Activated CD8-positive, alpha-beta memory T cell treated with anti-CD3 and anti-CD28 coated beads, Interleukin-2, amount 50 U/mL, for 24 hours (primary cell): ENCODE results near the gene SARS1.

ENCODE experiments used
- DNase-seq: peaks from one replicate; pipeline ENCODE4 v3.0.0-alpha.2; 2020; ENCODE audit errors: extremely low read depth

SARS1 gene

DNA sequence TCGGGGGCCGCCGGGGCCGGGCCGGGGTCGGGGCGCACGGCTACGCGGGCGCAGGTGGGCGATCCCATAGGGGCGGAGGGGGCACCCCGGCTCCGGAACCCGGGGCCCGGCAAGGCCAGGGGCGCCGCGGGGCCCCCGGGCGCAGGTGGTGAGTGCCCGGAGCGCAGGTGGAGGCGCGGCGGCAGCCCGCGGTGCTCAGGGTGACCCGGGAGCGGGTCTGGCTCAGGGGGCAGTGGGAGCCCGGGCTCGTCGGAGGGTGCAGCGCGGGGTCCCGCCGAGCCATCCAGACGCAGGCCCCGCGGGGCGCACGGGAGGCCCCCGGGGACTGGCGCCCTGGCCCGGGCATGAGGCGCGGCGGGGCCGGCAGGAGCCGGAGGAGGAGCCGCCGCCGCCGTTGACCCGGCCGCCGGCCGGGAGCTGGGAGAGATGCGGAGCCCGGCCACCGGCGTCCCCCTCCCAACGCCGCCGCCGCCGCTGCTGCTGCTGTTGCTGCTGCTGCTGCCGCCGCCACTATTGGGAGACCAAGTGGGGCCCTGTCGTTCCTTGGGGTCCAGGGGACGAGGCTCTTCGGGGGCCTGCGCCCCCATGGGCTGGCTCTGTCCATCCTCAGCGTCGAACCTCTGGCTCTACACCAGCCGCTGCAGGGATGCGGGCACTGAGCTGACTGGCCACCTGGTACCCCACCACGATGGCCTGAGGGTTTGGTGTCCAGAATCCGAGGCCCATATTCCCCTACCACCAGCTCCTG lies 36.1 kb downstream of the SARS1 start:
- DNase-seq, result no peak

DNA sequence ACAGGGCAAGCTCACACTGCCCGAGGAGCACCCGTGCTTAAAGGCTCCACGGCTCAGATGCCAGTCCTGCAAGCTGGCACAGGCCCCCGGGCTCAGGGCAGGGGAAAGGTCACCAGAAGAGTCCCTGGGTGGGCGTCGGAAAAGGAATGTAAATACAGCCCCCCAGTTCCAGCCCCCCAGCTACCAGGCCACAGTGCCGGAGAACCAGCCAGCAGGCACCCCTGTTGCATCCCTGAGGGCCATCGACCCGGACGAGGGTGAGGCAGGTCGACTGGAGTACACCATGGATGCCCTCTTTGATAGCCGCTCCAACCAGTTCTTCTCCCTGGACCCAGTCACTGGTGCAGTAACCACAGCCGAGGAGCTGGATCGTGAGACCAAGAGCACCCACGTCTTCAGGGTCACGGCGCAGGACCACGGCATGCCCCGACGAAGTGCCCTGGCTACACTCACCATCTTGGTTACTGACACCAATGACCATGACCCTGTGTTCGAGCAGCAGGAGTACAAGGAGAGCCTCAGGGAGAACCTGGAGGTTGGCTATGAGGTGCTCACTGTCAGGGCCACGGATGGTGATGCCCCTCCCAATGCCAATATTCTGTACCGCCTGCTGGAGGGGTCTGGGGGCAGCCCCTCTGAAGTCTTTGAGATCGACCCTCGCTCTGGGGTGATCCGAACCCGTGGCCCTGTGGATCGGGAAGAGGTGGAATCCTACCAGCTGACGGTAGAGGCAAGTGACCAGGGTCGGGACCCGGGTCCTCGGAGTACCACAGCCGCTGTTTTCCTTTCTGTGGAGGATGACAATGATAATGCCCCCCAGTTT lies 36.9 kb downstream of the SARS1 start:
- no peak for DNase-seq

DNA sequence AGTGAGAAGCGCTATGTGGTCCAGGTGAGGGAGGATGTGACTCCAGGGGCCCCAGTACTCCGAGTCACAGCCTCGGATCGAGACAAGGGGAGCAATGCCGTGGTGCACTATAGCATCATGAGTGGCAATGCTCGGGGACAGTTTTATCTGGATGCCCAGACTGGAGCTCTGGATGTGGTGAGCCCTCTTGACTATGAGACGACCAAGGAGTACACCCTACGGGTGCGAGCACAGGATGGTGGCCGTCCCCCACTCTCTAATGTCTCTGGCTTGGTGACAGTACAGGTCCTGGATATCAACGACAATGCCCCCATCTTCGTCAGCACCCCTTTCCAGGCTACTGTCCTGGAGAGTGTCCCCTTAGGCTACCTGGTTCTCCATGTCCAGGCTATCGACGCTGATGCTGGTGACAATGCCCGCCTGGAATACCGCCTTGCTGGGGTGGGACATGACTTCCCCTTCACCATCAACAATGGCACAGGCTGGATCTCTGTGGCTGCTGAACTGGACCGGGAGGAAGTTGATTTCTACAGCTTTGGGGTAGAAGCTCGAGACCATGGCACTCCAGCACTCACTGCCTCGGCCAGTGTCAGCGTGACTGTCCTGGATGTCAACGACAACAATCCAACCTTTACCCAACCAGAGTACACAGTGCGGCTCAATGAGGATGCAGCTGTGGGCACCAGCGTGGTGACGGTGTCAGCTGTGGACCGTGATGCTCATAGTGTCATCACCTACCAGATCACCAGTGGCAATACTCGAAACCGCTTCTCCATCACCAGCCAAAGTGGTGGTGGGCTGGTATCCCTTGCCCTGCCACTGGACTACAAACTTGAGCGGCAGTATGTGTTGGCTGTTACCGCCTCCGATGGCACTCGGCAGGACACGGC lies 37.8 kb downstream of the SARS1 start:
- no peak for DNase-seq

DNA sequence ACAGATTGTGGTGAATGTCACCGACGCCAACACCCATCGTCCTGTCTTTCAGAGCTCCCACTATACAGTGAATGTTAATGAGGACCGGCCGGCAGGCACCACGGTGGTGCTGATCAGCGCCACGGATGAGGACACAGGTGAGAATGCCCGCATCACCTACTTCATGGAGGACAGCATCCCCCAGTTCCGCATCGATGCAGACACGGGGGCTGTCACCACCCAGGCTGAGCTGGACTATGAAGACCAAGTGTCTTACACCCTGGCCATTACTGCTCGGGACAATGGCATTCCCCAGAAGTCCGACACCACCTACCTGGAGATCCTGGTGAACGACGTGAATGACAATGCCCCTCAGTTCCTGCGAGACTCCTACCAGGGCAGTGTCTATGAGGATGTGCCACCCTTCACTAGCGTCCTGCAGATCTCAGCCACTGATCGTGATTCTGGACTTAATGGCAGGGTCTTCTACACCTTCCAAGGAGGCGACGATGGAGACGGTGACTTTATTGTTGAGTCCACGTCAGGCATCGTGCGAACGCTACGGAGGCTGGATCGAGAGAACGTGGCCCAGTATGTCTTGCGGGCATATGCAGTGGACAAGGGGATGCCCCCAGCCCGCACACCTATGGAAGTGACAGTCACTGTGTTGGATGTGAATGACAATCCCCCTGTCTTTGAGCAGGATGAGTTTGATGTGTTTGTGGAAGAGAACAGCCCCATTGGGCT lies 38.6 kb downstream of the SARS1 start:
- no peak for DNase-seq

DNA sequence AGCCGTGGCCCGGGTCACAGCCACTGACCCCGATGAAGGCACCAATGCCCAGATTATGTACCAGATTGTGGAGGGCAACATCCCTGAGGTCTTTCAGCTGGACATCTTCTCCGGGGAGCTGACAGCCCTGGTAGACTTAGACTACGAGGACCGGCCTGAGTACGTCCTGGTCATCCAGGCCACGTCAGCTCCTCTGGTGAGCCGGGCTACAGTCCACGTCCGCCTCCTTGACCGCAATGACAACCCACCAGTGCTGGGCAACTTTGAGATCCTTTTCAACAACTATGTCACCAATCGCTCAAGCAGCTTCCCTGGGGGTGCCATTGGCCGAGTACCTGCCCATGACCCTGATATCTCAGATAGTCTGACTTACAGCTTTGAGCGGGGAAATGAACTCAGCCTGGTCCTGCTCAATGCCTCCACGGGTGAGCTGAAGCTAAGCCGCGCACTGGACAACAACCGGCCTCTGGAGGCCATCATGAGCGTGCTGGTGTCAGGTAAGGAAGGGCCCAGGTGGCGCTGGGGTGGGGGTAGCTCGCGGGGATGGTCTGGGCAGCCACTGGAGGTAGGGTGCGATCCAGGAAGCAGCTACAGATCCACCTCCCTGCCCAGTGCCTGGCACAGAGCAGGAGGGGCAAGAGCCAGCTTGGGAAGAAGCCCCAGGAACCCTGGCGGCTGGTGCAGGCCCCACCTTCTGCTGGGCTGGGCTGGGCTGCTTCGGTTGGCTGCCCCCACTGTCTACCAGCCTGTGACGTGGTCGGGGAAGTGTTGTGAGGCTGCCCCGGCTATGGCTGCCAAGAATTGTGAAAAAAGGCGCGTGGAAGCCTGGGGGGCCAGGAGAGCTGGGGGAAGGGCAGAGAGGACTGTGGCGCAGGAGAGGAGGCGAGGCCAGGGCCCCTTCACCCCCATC lies 39.4 kb downstream of the SARS1 start:
- no peak for DNase-seq

DNA sequence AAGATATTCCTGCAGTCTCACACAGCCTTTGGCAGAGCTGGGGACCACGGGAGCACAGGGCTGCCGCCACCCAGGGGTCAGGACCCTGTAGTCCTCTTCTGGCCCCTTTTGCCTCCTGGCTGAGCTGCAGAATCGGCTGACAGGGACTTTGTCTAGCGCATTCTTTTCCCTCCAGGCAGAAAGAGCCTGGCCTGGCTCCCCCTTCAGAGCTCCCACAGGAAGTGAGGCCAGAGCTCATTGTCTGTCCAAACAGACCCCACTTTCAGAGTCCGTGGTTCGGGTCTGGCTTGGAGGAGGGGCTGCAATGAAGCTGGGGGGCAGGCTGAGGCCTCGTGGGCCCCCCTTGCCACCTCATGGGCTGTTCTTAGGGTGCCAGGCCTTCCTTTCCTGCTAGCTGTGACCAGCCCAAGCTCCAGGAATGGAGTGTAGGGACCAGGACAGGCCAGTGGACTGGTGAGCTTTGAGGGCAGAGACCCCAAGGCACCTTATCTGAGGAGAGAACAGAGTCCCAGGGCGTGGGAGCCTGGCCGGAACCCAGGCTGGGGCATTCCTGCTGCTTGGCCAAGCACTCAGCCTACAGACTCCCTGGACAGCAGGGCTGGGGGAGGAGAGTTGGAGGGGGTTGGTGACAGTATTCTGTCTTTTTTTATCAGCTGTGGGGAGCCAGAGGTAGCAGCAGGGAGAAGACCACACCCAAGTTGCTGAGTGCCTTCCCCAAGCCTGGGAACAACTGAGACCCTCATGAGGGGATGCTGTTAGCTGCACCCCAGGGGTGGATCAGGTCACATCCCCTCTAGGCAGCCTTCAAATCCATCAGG lies 40.3 kb downstream of the SARS1 start:
- no peak for DNase-seq

DNA sequence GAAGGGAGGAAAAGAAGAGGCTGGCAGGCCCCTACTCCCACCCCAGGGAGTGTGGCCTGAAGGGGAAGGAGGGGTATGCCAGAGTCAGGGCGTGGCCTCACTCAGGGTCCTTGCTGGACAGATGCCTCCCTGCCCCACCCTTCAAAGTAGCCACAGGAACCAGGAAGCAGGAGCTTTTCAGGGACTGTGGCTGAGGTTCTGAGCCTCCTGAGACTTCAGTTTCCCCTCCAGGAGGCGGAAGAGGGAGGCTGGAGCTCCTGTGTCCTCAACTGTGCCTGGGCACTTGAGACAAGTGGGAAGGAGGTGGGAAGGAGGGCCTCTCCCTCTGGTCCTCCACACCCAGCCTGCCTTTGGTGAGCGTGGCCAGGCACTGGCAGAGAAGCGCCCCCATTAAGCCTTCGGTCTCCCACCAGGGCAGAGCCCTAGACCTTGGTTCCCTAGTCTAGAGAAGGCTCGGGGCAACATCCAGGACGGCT lies 40.9 kb downstream of the SARS1 start:
- DNase-seq, result no peak

DNA sequence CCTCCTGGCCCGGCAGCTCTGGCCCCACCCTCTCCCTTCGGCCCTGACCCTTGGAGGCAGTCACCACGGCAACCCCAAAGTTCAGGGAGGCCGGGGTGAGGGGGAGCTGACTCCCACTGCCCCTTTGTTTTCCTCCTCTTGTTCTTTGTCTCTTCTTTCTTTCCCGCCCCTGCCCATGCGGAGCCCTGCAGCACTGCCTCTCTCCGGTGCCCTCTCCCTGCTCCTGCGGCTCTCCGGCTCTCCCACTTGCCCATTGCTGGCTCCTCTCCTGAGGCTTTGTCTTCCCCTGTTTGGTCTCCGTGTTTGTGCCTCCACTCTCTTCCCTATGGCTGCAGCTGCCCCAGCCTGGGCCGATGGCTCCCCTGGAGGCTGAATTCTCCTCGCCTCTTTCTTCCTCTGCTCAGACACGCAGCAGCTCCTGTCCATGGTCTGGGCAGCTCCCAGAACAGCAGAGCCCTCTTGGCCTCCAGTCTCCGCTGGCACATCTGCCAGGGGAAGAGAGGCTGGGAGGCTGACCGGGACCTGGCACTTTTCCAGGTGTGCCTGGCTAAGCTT lies 41.5 kb downstream of the SARS1 start:
- DNase-seq, result no peak

DNA sequence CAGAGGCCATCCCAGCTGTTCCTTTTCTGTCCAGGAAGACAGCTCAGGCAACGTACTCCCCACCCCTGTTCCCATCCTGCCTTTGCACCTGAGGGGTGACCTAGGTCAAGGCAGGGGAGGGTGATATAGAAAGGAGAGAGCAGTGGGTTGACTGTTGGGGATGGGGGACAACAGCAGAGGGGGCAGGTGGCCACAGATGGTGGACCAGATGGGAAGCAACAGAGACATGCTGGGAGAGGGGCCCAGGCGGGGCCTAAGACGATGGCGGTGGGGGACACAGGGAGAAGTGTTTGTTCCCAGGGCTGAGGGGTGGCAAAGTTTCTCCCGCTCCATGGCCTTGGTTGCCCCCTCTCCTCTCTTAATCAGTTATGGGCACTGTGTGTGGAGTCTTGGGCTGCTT lies 42.0 kb downstream of the SARS1 start:
- DNase-seq, result no peak

DNA sequence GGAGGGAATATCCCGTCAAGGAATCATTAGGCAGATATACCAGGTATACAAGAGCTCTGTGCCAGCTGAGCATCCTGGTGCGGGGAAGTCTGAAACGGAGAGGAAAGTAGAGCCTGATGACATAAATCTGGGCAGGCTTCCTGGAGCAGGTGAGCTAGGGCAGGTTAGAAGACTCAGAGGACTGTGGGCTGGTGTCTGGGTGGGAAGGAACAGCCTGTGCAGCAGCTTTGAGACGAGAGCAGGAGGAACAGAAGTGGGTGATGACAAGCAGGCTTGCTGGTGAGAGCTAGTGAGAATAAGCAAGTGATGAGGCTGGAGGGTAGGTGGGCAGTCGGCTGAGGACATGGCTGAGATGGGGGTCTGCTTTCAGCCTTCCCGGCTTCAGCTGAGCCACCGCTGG lies 42.4 kb downstream of the SARS1 start:
- DNase-seq, result no peak

DNA sequence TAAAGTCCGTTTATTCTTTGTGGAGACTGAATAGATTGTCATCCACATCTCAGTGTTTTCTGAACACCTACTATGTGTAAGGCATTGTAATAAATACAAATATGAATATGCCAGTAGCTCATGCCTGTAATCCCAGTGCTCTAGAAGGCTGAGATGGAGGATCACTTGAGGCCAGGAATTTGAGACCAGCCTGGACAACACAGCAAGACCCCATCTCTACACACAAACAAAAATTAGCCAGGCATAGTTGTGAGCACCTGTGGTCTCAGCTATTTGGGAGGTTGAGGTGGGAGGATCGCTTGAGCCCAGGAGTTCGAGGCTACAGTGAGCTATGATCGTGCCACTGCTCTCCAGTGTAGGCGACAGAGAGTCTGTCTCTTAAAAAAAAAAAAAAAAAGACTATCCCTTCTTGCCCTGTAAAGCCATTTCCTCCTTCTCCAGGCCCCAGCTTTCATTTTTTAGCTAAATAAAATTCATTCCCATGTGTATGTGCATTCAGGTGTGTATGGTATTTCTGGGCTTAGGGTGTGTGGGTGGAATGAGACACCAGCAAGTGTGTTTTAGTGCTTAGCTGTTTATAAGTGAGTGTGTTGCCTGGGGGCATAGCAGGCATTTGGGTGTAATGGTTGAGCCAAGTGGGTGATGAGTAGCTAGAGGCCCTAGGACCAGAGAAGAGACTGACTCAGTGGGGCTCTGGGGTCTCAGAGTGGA lies 43.4 kb downstream of the SARS1 start:
- no peak for DNase-seq

DNA sequence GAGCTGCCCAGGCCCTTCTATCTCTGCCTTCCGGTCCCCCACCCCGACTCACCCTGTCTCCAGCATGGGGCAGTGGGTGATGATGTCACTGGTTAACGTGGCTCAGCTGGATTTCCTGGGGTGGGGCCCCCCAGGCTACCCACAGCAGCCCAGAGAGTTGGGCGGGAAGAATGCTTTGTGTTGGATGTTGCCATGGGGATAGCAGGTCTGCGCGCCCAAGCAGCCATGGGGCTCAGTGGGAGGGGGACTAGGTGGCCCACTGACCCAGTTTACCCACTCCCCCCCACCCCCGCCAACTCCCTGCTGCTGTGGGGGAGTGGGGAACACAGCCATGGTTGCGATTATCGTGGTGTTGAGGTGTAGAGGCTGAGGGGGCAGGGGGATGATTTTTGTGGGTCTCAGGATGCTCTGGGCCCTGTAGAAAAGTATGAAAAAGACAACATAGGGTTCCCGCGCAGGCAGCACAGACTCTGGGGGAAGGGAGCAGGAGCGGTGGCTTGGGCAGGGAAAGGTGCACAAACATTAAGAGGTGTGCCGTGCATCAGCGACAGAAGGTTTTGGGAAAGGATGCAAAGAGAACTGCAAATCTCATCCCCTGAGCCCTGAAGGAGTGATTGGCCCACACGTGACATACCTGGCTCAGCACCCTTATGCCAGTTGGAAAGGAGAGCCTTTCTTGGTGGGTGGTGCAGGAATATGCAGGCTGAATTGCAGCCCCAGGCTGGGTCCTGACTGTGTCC lies 44.1 kb downstream of the SARS1 start:
- no peak for DNase-seq

DNA sequence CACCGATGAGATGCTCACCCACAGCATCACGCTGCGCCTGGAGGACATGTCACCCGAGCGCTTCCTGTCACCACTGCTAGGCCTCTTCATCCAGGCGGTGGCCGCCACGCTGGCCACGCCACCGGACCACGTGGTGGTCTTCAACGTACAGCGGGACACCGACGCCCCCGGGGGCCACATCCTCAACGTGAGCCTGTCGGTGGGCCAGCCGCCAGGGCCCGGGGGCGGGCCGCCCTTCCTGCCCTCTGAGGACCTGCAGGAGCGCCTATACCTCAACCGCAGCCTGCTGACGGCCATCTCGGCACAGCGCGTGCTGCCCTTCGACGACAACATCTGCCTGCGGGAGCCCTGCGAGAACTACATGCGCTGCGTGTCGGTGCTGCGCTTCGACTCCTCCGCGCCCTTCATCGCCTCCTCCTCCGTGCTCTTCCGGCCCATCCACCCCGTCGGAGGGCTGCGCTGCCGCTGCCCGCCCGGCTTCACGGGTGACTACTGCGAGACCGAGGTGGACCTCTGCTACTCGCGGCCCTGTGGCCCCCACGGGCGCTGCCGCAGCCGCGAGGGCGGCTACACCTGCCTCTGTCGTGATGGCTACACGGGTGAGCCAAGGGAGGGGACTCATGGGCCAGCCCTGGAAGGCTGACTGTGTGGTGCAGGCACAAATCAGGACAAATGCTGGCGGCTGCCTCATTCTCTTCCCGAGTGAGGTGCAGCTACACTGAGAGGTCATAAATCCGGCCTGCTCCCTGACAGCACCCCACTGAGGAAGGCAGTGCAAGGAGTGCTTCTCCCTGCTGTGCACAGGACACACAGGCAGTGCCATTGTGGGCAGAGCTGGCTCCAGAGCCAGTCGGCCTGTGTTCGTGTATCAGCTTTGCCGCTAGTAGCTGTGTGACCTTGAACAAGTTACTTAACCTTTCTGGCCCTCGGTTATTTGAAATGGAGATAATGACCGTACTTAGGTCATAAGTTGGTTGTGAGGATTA lies 45.1 kb downstream of the SARS1 start:
- no peak for DNase-seq

DNA sequence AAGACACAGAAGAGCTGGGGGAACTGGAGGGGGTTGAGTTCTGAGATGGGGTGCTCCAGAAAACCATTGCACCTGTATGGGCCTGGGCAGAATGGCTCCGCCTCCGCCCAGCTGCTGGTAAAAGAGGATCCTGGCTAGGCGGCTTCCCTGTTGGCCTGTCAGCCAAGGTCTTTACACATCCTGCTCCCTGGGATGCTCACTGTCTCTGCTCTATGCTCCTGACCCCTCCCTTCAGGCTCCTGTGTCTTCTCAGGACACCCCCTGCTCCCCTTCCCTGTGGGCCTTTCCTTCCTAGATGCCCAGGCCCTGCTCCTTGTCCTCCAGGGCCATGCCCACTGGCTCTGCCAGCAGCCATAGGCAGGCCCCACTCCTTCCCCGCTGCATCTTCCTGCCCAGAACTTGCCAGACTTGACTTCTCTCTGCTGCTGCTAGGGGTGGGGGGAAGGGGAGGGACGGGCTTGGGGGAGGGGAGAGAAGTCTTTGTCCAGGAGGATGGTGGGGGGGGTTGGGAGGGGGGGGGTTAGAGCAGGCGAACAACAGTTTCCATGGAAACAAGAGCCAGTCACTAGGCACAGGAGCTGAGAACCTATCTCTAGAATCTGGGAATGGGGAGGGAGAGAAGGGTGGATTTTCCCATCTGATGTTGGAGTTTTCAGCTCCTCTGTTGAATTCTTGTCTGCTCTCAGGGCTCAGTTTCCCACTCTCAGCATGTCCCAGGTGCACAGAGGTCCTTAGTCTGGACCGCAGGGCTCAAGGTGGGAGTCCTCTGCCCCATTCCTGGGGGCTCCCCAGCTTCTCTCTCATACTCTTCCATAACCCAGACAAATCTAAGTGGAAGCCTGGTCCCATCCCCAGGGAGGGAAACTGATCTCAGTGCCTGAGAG lies 46.2 kb downstream of the SARS1 start:
- no peak for DNase-seq

DNA sequence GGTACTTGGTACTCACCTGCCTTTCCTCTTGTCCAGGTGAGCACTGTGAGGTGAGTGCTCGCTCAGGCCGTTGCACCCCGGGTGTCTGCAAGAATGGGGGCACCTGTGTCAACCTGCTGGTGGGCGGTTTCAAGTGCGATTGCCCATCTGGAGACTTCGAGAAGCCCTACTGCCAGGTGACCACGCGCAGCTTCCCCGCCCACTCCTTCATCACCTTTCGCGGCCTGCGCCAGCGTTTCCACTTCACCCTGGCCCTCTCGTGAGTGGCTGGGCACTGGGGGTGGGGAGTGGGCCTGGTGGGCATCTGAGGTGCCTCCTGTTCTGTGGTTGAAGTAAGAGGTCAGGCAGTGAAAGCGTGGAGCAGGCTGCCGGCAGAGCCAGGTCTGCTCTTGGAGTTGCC lies 47.3 kb downstream of the SARS1 start:
- DNase-seq, result no peak

DNA sequence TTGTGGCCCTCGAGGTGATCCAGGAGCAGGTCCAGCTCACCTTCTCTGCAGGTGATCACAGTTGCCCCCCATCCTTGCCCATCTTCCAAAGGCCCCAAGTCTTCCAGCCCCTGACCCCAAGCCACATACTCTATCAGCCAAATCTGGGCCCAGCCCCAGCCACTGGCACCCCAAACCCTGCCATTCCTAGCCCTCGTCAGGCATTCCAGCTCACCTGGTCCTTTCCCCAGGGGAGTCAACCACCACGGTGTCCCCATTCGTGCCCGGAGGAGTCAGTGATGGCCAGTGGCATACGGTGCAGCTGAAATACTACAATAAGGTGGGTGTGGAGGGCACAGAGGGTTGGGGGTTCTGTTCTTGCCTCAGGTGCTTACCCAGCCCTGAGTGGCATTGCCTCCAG lies 47.9 kb downstream of the SARS1 start:
- DNase-seq, result no peak
